GM11168 (cell line): ENCODE data around the gene KREMEN1.

Experiments used
- in situ Hi-C: fragments of 300-500 bp; cut with MboI; formaldehyde crosslinking; loops from one replicate; pipeline ENCODE4 v1.12.0; 2022; ENCODE audit warnings: low sequenced_read_pairs; ENCODE audit not compliant: unreplicated experiment

KREMEN1 gene, protein sequence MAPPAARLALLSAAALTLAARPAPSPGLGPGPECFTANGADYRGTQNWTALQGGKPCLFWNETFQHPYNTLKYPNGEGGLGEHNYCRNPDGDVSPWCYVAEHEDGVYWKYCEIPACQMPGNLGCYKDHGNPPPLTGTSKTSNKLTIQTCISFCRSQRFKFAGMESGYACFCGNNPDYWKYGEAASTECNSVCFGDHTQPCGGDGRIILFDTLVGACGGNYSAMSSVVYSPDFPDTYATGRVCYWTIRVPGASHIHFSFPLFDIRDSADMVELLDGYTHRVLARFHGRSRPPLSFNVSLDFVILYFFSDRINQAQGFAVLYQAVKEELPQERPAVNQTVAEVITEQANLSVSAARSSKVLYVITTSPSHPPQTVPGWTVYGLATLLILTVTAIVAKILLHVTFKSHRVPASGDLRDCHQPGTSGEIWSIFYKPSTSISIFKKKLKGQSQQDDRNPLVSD

DNA sequence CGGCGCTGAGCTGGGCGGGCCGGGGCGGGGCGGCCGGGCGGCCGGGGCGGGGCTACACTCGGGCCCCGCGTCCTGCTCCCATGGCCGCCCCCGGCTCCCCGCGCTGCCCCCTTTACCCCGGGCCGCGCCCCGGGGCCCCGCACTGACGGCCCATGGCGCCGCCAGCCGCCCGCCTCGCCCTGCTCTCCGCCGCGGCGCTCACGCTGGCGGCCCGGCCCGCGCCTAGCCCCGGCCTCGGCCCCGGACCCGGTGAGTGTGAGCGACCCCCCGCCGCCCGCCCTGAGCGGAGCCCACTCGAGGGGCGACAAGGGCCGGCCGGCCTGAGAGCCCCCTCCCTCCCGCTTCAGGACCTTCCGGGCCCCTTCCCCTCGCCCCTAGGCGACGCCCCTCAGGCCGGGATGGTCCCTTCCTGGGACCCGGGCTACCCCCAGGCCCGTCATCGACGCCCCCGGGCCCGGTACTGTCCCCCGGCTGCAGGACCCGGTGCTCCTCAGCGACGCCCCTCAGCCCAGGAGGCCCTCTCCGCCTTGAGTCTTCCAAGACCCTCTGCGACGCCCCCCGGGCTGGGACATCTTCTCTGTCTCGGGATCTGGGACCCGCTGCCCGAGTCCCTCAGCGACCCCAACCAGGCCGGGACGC lies at the start of gene KREMEN1:
Gene KREMEN1 (plus strand): TSS at position 57 of the 639 bp plus-strand sequence. CDS start 96 bp downstream, at position 153.
- in situ Hi-C loops: no loop called here

DNA sequence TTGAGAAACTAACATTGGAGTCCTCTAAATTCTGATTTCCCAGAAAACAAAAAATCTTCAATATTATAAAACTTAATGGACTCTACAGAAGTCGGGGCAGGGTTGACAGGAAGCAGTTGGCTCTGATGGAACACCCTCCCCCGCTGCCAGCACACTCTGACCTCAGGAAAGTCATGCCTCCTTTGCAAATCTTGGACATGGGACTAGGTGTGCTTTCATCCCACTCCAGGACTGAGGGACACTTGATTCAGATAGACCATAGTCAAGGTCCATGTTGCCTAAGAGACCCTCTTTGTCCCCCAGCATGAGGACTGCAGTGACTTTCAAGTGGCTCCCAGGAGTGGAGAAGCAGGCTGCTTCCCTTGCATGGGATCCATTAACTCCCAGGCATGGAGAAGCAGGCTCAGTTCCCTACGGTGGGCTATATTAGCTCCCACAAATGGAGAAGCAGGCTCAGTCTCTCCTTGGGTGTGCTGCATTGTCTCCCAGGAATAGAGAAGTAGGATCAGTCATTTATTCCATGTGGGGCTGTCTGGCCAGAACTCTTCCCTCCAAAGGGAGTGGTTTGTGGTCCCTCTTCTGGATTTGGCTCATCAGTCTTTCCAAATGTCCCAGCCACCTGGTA lies 49.6 kb upstream of the KREMEN1 start:
- in situ Hi-C loops: no loop called here

DNA sequence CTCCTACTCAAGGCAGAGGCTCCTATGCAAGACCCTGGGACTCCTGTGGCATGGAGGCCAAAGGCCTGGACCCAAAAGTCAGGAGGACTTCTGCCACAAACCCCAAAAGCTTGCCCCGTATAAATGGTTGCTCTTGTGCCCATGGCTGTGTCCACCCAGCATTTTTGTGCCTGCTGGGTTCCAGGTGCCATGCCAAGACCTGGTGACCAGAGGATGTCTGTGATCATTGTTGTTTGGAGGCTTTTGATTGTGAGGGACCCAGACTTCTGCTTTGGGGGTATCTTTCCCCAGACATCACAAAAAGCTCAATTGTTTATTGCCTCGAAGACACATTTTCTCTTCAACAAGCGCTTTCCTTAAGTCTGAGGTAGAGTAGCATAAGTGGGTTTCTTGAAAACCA lies 46.3 kb upstream of the KREMEN1 start:
- in situ Hi-C loops: no loop called here

DNA sequence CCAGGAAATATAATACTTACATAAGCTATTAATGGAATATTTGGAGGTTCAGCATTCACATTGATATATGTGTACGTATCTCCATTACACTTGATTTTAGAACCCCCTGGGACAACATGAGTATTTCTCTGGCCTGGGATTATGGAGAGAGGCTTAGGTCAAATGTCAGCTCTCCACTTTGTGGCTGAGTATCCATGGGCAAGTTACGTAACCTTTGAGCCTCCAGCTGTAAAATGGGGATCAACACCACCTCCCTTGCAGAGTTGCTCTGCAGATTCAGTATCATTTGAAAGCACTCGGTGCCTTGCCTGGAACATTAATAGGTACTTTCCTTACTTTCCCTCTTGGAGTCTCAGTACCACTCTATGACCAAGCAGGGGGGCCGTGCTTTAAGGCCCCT lies 44.4 kb upstream of the KREMEN1 start:
- in situ Hi-C loops: no loop called here

DNA sequence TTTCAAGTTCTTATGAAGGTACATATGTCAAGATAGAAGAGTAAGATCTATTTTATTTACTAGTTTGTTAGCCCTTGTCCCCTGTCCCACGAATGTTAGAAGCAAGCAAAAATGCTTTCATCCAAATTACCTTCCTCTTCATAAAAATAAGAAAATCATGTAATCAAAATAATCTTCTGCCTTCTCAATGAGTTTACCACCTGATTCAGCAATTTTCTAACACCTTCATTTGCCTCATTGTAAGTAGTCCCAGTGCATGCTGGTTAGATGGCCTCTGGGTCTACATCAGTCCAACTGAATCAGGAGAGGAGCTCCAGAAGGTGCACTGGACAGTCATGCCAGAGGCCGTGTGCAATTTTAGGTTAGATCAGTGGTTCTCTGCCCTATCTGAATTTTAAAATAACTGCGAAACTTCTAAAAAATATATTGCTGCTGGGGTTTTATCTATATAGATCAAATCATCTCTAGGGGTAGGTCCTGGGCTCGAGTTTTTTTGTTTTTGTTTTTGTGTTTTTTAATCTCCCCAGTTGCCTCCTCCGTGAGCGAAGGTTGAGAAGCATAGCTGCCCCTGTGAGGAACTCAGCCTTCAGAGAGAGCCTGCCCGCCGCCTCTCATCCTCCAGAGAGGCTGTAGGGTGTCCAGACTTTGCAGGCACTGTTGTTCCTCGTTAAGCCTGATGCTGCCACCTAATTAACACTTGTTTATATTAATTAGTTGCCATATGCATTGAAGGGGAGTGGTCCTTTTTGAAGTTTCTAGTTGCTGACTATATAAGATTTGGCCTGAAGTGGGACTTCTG lies 43.4 kb upstream of the KREMEN1 start:
- in situ Hi-C loops: no loop called here

DNA sequence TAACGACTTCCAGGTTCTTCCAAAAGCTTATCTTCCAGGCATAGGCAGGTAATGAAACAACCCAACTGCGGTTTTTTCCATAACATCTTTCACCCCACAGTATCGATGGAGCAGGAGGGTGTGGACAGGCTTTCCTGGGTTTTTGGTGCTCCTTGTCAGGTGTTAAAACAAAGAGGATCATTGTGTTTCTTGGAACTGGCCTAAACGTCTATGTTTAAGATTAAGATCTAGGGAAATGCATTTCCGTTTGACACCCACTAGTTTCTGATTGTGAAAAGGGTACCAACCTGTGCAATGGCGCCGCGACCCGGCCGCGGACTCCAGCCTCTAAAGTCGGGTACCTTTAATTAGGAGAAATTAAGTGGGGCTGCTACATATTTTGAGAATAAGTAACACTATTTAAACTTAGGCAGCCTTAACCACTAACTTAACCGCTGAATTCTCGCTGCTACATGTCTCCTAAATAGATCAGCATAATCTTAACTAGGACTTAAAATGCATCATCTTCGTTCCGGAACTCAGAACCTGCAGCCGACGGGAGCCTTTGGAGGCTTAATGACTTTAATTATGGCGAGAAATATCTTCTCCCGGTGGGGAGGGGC lies 42.7 kb upstream of the KREMEN1 start:
- in situ Hi-C loops: loop anchor here (10.0 kb wide), 1 partner anchor 415 kb away; no protein-coding TSS in a partner anchor

DNA sequence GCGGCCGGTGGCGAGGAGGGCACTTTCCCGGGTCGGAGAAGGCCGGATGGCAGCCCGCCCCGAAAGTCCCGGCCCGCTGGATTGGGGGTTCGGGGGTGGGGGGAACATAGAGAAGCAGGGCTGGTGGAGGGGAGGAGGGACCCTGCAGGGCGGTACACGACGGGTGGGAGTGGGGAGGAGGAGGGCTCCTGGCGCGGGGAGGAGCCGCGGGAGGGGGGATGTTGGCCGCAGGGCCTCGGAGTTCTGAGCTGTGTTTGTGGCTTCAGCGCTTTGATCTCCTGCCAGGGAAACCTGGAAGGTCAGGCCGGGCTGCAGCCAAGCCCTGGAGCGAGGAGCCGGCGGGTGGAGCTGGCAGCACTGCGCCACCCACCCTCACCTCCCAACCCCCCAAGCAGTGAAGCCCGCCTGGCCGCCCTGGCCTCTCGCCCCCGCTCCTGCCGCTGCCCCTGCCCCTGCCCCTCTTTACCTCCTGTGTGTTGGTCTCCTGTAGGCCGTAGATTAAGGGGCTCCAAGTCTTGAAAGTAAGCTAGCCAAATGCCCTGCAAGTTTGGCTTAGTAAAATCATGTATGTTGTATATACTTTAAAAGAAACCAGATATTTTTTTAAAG lies 42.1 kb upstream of the KREMEN1 start:
- in situ Hi-C loops: loop anchor here (10.0 kb wide), 1 partner anchor 416 kb away; no protein-coding TSS in a partner anchor

DNA sequence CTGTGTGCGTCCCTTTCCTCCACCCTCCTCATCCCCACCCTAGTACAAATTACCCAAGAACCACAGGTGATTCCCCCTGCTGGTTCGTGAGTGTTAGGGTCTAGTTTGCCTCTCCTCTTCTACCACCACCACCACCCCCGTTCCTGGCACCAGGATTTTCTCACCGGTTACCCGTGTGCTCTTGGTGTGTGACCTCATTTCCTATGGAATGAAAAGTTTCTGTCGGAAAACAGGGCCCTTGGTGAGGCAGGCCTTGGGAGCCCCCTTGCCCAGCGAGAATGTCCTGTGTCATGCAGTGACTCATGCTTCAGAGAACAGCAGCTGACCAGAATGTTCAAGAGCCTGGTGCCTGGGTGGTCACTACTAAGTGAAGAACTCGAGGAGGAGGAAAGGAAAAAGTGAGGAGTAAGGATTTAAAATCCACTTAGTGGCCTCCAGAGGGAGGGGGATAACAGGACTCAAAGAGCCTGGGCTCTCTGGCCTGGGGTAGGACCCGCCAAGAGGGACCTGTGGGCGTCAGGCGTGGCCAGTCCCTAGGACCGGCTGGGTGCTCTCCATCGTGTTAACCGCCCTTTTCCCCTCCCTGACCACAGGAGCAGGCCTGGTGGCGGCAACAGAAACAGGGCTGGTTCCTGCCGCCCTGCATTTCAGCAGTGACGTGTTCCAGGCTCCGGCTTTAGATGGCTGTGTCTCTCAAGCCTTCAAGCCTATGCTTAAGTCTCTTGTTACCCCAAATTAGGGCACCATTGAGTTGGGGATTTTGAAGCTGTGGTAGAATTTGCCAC lies 41.4 kb upstream of the KREMEN1 start:
- in situ Hi-C loops: loop anchor here (10.0 kb wide), 1 partner anchor 417 kb away; no protein-coding TSS in a partner anchor

DNA sequence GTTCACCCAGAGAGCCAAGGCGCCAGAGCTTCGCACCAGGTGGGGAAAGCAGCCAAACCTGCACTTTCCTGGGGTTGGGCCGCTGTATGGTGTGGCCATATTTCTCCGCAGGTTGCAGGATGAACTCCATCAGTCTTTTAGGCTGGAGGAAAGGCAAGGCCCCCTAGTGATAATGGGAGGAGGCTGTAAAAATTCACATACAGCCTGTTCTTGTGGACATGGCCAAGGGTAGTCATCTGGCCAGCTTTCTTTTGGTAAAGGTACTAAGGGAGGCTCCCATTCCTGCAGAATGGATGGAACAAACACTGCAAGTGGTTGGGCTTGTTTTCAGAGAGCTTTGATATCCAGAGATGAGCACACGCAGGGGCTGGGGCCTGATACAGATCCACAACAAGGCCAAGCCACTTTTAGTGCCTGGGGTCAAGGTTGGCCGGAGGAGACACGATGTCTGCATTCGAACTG lies 40.8 kb upstream of the KREMEN1 start:
- in situ Hi-C loops: loop anchor here (10.0 kb wide), 1 partner anchor 417 kb away; no protein-coding TSS in a partner anchor

DNA sequence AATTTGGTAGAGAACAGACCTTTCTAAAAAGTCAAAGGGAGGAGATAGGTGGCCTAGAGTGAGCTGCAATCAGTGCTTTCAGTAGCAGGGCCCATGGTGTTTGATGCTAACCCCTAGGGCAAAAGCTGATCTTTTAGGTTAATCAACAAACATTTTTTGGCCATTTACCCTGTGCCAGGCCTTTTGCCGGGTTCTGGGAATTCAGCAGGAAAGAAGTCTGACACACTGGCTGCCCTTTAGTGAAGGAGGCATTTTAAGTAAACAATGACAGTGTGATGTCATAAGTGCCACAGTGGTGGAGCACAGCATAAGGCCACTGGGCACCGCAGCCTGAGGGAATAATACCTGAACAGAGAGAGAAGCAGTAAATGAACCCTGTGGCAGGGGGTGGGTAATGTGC lies 40.3 kb upstream of the KREMEN1 start:
- in situ Hi-C loops: loop anchor here (10.0 kb wide), 1 partner anchor 418 kb away; no protein-coding TSS in a partner anchor

DNA sequence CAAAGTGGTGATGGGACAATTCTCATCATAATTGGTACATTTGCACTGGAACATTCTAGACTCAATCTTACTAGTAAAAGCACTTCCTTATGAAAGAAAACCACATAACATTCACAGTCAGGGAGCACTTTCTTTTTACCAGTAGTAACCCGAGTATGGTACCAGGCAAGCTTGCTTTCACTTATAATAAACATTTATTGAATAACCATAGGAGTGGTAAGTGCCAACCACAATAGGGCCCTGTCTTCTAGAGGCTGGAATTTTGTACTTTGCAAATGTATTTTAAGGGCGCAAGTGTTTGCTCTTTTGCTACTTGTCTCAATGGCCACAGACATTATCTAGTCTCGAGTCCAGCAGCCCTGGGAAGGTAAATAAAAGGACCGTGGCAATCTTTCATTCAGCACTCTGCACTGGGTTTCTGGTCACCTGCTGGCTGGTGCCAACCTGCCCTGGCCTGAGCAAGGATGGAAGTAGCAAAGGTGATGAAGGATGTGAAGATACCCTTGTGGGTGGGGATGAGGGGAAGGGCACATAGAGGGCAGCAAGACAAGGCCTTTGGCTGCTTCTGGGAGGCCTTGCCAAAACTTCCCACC lies 35.4 kb upstream of the KREMEN1 start:
- in situ Hi-C loops: loop anchor here (5.0 to 10.0 kb wide), 2 partner anchors 185 to 423 kb away; no protein-coding TSS in a partner anchor

DNA sequence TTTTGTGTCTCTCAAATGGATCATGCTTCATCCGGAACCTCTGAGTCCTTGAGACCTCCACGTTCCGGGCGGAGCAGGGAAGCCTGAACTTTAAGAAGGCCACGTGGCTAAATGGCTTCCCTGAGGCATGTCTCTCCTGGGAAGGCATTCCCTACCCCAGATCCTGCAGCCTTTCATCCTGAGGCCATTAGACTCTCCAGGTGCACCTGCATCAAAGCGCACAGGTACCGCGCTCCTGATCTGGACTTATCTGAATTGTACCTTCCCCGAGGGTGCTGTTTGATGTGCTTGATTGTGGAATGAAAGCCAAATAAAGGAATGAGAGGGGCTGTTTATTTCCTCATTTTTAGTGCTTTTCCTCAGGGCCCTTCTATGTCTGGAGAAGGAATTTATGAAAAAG lies 33.7 kb upstream of the KREMEN1 start:
- in situ Hi-C loops: loop anchor here (5.0 to 10.0 kb wide), 2 partner anchors 187 to 424 kb away; no protein-coding TSS in a partner anchor

DNA sequence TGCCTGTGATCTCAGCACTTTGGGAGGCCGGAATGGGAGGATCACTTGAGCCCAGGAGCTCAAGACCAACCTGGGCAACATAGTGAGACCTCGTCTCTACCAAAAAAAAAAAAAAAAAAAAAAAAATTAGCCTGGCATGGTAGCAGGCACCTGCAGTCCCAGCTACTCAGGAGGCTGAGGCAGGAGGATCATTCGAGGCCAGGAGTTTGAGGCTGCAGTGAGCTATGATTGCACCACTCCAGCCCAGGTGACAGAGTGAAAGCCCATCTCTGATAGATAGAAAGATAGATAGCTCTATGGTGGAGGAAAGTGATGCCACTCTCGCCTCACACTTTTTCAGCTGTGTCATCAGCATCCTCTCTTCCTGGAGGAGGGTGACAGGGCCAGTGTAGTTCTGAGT lies 33.2 kb upstream of the KREMEN1 start:
- in situ Hi-C loops: loop anchor here (5.0 to 10.0 kb wide), 2 partner anchors 187 to 425 kb away; no protein-coding TSS in a partner anchor

DNA sequence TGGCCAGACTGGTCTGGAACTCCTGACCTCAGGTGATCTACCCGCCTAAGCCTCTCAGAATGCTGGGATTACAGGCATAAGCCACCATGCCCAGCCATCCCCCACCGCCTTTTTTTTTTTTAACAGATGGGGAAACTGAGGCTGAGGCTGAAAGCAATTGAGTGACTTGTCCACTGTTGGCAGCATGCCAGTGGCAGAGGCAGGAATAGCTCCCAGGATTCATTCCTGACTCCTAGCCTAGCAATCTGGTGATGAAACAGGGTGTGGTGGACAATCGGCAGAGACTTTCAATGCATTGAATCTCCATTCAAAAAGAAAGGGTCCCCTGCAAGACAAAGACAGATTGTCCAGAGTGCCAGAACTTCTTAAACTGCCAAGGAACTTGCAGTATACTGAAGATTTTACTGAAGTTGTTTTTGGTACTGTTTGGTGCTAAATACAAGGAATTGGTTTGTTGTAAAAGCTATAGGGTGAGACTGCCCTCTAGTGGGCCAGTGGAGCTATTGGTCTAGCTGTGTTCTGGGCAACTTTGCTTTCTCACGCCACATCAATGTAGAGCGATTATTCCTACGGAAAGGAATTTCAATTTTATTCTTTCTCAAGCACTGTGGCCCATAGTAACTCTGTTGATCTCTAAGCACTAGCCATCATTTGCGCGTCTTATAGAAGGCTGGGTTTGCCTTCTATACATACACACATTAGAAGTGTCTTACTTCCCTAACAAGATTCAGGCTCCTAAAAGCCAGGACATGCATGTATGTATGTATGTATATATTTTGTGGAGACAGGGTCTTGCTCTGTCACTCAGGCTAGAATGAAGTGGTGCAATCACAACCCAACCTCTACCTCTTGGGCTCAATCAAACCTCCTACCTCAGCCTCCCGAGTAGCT lies 32.2 kb upstream of the KREMEN1 start:
- in situ Hi-C loops: no loop called here

DNA sequence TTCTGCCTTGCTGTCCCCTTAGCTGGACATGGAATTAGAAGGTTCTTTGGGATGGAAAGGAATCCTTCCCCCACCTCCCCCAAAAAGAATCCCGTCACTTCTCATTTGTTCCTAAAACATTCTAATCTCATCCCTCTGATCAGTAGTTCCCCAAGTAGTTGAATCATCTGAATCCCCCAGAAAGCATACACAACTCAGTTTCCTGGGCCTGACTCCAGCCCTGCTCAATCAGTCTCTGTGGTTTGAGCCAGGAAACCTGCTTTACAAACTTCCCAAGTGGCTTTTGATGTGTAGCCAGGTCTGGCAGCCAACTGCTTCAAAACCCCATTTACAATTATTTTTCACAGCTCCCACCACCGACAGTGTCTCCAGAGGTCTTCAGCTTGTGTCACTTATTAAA lies 31.4 kb upstream of the KREMEN1 start:
- in situ Hi-C loops: no loop called here

DNA sequence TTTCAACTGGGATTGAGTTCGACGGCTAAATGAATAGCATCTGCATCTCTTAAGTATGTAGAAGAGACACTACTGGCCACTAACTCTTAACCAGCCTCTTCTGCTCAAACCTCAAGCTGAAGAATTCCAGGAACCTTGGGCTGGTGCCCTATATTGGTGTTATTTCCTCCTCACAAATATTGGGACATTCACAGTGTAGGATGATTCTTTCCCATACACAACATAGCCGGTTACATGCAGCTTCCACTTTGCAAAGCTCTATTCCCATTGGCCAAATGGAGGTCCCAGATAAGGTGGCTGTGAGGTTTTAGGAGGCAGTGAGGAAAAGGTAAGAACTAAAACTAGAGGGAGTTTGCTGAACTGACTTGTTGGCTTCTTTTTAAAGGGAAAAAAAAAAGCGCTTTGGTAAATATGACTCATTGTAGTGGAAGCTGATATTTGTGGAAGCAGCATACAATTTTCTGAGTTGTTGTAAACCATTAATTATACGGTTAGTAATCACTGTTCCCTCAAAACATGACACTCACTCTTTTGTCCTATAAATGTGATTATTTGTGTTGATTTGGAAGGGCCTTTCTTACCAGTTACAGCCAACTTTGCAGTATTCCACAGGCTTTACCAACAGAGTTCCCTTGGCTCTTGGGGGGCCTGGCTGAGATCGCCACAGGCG lies 28.8 kb upstream of the KREMEN1 start:
- in situ Hi-C loops: no loop called here
